ENCODE data around the gene DSCAM. TPM values are rescaled to one million over a fixed set of nuclear protein-coding genes. Genes with fewer than 3 reads are reported as not detected.

The DSCAM gene
- total and polyA plus RNA-seq, 2 donors (not counting 3 experiments of a cell fraction or from before 2014, with no cell fraction given): not detected

DNA sequence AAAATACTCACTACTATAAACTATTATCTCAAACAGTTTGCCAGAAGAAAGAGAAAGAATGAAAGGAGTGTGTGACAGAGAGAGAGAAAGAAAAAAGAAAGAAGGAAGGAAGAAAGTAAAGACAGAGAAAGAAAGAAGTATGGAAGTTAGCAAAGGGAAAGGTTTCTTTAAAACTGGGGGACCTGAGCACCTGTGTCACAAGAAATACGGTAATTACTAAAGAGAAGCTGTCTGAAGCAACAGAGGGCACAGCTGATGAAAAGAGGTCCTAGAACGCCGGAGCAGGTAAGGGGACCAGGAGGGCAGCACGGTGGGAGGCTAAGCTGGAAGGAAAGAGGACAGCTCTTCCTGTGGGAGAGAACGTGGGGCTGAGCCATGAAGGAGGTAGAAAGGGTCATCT lies 163.6 kb downstream of the DSCAM start:
- Histone ChIP-seq H3K9me3 (replicated peaks; ENCODE audit: control insufficient read depth, insufficient read depth, low read length) (peaks cover 13% of the 10 kb centered on the region), H3K9ac (replicated peaks; ENCODE audit: extremely low read depth, insufficient read depth, low read length) (no peak overlapping the region), H4K20me1 (replicated peaks; ENCODE audit: control insufficient read depth, extremely low read depth, insufficient read depth, low read length) (no peaks in the 10 kb centered on the region), H3K36me3 (ENCODE audit: control insufficient read depth in 2 of 2, extremely low read depth in 1 of 2, insufficient read depth in 2 of 2, low read length in 2 of 2) (no peaks in the 10 kb centered on the region), H3K4me3 (replicated peaks in 1 of 3; ENCODE audit: insufficient read depth in 1 of 3, low read depth in 1 of 3, low read length in 3 of 3) (no peak overlapping the region), H3K79me2 (ENCODE audit: control insufficient read depth, insufficient read depth, low read length) (no peaks in the 10 kb centered on the region), H3K4me1 (ENCODE audit: control insufficient read depth, extremely low read depth, insufficient read depth, low read length) (no peaks in the 10 kb centered on the region), H3K27me3 (ENCODE audit: control insufficient read depth in 2 of 2, insufficient read depth in 2 of 2, low read length in 2 of 2) (no peaks in the 10 kb centered on the region), H2AFZ (ENCODE audit: low read depth, low read length) (no peak overlapping the region), H3K9me1 (replicated peaks; ENCODE audit: control insufficient read depth, extremely low read depth, insufficient read depth, low read length) (no peaks in the 10 kb centered on the region), H3K4me2 (ENCODE audit: insufficient read depth, low read length) (no peak overlapping the region), H3K27ac (ENCODE audit: insufficient read depth, low read depth, low read length) (no peak overlapping the region)
- ChIA-PET POLR2A (no interaction called here), CTCF (no interaction called here)
- no peak for FAIRE-seq
- BruUV-seq (replicated peaks): no TSS peak
- DNase-seq (ENCODE audit: low read depth, low spot score): no peak
- dilution Hi-C loops (cut with MboI; ENCODE audit: extremely low pct_ligation_motif_present, low sequenced_read_pairs): no loop called here
- intact Hi-C loops (cut with micrococcal nuclease): no loop called here
- TF ChIP-seq, protein P1, sequence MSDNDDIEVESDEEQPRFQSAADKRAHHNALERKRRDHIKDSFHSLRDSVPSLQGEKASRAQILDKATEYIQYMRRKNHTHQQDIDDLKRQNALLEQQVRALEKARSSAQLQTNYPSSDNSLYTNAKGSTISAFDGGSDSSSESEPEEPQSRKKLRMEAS (IDR thresholded peaks at IDR 0.05; ENCODE audit: insufficient read depth, insufficient read length): no peak
- TF ChIP-seq FOS (IDR thresholded peaks at IDR 0.05; ENCODE audit: borderline replicate concordance, insufficient read depth, low read length) (no peak), POLR2AphosphoS5 (IDR thresholded peaks at IDR 0.05; ENCODE audit: insufficient read depth, low read depth, low read length) (no peak), EZH2 (IDR thresholded peaks at IDR 0.05; ENCODE audit: borderline replicate concordance, low read depth, low read length, severe bottlenecking) (no peak), JUN (IDR thresholded peaks at IDR 0.05; ENCODE audit: borderline replicate concordance, insufficient read depth, insufficient read length, low read depth) (no peak), GATA2 (IDR thresholded peaks at IDR 0.05; ENCODE audit: insufficient read depth, insufficient read length, low read depth, low read length) (no peak), CTCF (IDR thresholded peaks at IDR 0.05; ENCODE audit: extremely low read depth in 1 of 2, insufficient read depth in 1 of 2, low read depth in 1 of 2, low read length in 2 of 2) (no peak), POLR2A (IDR thresholded peaks at IDR 0.05; ENCODE audit: low read depth, low read length) (no peak), MYC (IDR thresholded peaks at IDR 0.05; ENCODE audit: low read depth, low read length) (no peak)
